Activated CD8-positive, alpha-beta T cell treated with anti-CD3 and anti-CD28 coated beads for 36 hours (primary cell): ENCODE results near the gene PTMS. TPM values are rescaled to one million over a fixed set of nuclear protein-coding genes. Genes with fewer than 3 reads are reported as not detected.
A peak's percentile ranks its signal among the peaks of the same experiment; 100 is the strongest.

ENCODE experiments used
- ATAC-seq: fragments of 200-7000 bp; cut with Tn5 transposase; one replicate; pipeline ENCODE4 v1.10.0; 2021; ENCODE audit warnings: mild to moderate bottlenecking, moderate library complexity
- CTCF ChIA-PET: fragments of 350-600 bp; sonication (Branson Sonifier 250); formaldehyde crosslinking; loops from one replicate; lab custom pipeline; 2021; ENCODE audit warnings: antibody characterized with exemption; lab: Charles Lee
- POLR2A ChIA-PET: fragments of 350-600 bp; sonication (Branson Sonifier 250); formaldehyde crosslinking; loops from one replicate; lab custom pipeline; 2021; ENCODE audit warnings: antibody characterized with exemption; lab: Charles Lee
- DNase-seq: peaks from one replicate; pipeline ENCODE4 v3.0.0-alpha.2; 2020
- H3K27ac Mint-ChIP-seq: one replicate; pipeline ENCODE4 v1.8.0; 2021; ENCODE audit warnings: mild to moderate bottlenecking, mixed read lengths
- H3K27me3 Mint-ChIP-seq: one replicate; pipeline ENCODE4 v1.8.0; 2021; ENCODE audit warnings: mixed read lengths
- H3K36me3 Mint-ChIP-seq: one replicate; pipeline ENCODE4 v1.8.0; 2021; ENCODE audit warnings: low read depth, mixed read lengths
- H3K4me1 Mint-ChIP-seq: one replicate; pipeline ENCODE4 v1.8.0; 2021; ENCODE audit warnings: low read depth, mixed read lengths
- H3K4me3 Mint-ChIP-seq: one replicate; pipeline ENCODE4 v1.8.0; 2021; ENCODE audit warnings: mild to moderate bottlenecking, moderate library complexity, mixed read lengths
- H3K9me3 Mint-ChIP-seq: one replicate; pipeline ENCODE4 v1.8.0; 2021; ENCODE audit warnings: mixed read lengths
- CTCF ChIP-seq: fragments of 200-600 bp; IDR thresholded peaks from one replicate; pipeline ENCODE4 v1.8.0; 2022; ENCODE audit warnings: antibody characterized with exemption, mild to moderate bottlenecking
- intact Hi-C: fragments of 100-400 bp; cut with micrococcal nuclease; formaldehyde crosslinking; loops from one replicate; pipeline ENCODE4 v1.10.0; 2022
- total RNA-seq, 2 experiments: library from RNA; stranded (reverse); gene quantifications; one replicate each; pipeline ENCODE4 v1.2.3, GENCODE V29; 2021

The PTMS gene
- total RNA-seq, 2 experiments from 2014 or later: 78.6 TPM

DNA sequence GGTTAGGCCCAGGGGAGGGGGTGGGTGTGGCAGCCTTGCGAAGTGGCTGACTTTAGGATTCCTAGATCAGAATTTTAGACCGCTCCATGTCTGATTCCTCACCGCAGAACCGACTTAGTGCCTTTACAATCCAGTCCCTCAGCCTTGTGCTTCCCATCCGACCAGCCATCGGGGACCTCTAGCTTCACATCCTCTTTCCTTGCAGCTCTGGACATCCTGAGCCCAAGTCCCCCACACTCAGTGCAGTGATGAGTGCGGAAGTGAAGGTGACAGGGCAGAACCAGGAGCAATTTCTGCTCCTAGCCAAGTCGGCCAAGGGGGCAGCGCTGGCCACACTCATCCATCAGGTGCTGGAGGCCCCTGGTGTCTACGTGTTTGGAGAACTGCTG is 41.8 kb upstream of the PTMS start:
- ChIA-PET CTCF (interaction anchor here (0.6 to 2.8 kb wide), 30 partner anchors 10 to 300 kb away, joined by 3 to 33 read pairs (median 4); partner anchors contain the start of genes CDCA3, ENO2, MLF2 and PTMS), POLR2A (interaction anchor here (0.6 to 2.5 kb wide), 23 partner anchors 8 to 219 kb away, joined by 3 to 22 read pairs (median 5); partner anchors contain the start of genes C12orf57, CDCA3, LAG3 and MLF2)
- no peak for TF ChIP-seq CTCF
- H3K4me3 Mint-ChIP-seq: peak overlapping the region; percentile 85
- peaks cover 15% of the 10 kb centered on the region for H3K36me3 Mint-ChIP-seq
- no peaks in the 10 kb centered on the region for H3K27me3 Mint-ChIP-seq
- intact Hi-C loops: no loop called here
- no peaks in the 10 kb centered on the region for H3K9me3 Mint-ChIP-seq
- peak overlapping the region; percentile 97 for H3K27ac Mint-ChIP-seq
- peak; percentile 26 for ATAC-seq
- peak; percentile 49 for DNase-seq
- H3K4me1 Mint-ChIP-seq: peaks cover 24% of the 10 kb centered on the region

DNA sequence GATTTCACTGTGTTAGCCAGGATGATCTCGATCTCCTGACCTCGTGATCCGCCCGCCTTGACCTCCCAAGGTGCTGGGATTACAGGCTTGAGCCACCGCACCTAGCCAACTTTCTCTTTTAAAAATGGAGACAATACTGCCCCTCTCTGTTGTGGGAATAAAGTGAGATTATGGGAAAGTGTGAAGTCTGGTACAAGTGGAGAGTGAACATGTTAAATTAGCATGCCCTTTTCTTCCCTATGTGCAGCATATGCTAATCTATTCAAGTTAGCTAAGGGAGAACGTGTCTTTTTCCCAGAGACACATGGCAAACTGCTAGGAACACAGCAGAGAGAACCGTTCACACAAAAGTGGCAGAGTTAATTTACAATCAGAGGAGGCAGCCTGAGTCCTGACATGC is 40.8 kb upstream of the PTMS start:
- Mint-ChIP-seq H3K9me3 (no peaks in the 10 kb centered on the region), H3K36me3 (peaks cover 24% of the 10 kb centered on the region), H3K4me3 (peak overlapping the region; percentile 85), H3K27me3 (no peaks in the 10 kb centered on the region), H3K27ac (peak overlapping the region; percentile 51), H3K4me1 (peaks cover 24% of the 10 kb centered on the region)
- ChIA-PET CTCF (interaction anchor here (0.6 to 2.8 kb wide), 10 partner anchors 13 to 148 kb away, joined by 3 to 33 read pairs (median 4); partner anchors contain the start of genes MLF2, PTMS, SPSB2 and ZNF384), POLR2A (interaction anchor here (1.0 to 2.5 kb wide), 7 partner anchors 17 to 147 kb away, joined by 3 to 22 read pairs (median 7); partner anchors contain the start of genes CDCA3, MLF2, P3H3 and PTMS)
- intact Hi-C loops: no loop called here
- ATAC-seq (no peak), DNase-seq (no peak)
- no peak for TF ChIP-seq CTCF

DNA sequence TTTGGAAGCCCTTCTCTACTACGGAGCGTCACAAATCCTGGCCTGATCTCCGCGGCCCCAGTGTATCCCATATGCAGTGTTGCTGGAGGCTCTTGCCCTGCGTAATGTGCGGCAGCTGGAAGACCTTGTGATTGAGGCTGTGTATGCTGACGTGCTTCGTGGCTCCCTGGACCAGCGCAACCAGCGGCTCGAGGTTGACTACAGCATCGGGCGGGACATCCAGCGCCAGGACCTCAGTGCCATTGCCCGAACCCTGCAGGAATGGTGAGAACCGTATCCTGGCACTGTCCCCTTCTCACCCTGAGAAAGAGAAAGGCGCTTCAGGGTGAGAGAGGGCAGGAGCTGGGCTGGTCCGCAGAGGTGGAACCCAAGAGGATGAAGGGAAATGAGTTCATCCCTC is 37.0 kb upstream of the PTMS start:
- DNase-seq (no peak), ATAC-seq (no peak)
- Mint-ChIP-seq H3K36me3 (peaks cover 31% of the 10 kb centered on the region), H3K4me3 (no peak overlapping the region), H3K27ac (no peak overlapping the region), H3K27me3 (no peaks in the 10 kb centered on the region), H3K9me3 (no peaks in the 10 kb centered on the region), H3K4me1 (peaks cover 15% of the 10 kb centered on the region)
- intact Hi-C loops: no loop called here
- POLR2A ChIA-PET: no interaction called here
- TF ChIP-seq CTCF: no peak
- CTCF ChIA-PET: interaction anchor here (0.9 kb wide), 1 partner anchor 37 kb away, joined by 4 read pairs; the partner anchor contains the start of gene PTMS

- ChIA-PET CTCF (interaction anchor here (0.9 to 1.5 kb wide), 2 partner anchors 16 to 36 kb away, joined by 3 to 4 read pairs; partner anchors contain the start of gene PTMS), POLR2A (interaction anchor here (1.2 to 1.3 kb wide), 2 partner anchors 92 to 96 kb away, joined by 3 to 4 read pairs; no protein-coding TSS in a partner anchor)
These were observed 36.0 kb upstream of the PTMS start for GRCh38 chr12:6730169-6730568.

More at GRCh38 chr12:6730169-6730568, 36.0 kb upstream of the PTMS start:
- peaks cover 31% of the 10 kb centered on the region for H3K36me3 Mint-ChIP-seq
- no peaks in the 10 kb centered on the region for H3K9me3 Mint-ChIP-seq
- no peak for TF ChIP-seq CTCF
- no peak overlapping the region for H3K27ac Mint-ChIP-seq
- H3K4me1 Mint-ChIP-seq: peaks cover 10% of the 10 kb centered on the region
- DNase-seq (no peak), ATAC-seq (no peak)
- no peak overlapping the region for H3K4me3 Mint-ChIP-seq
- H3K27me3 Mint-ChIP-seq: no peaks in the 10 kb centered on the region
- intact Hi-C loops: no loop called here
